HepG2 (cell line): ENCODE results near the gene CIAPIN1. TPM values are rescaled to one million over a fixed set of nuclear protein-coding genes. Genes with fewer than 3 reads are reported as not detected.

ENCODE experiments used
- HMG20A ChIP-seq: IDR thresholded peaks from 2 replicates; pipeline ENCODE4 v1.6.1; 2016; ENCODE audit warnings: borderline replicate concordance
- HOXA3 ChIP-seq: sonication (generic); formaldehyde crosslinking; IDR thresholded peaks from 2 replicates; pipeline ENCODE4 v1.5.0; 2020; ENCODE audit warnings: missing genetic modification reagents
- KDM5A ChIP-seq: fragments of 200-600 bp; sonication (generic); IDR thresholded peaks from 2 replicates; pipeline ENCODE4 v1.7.0; 2018; ENCODE audit warnings: antibody characterized with exemption, mild to moderate bottlenecking, low read length, borderline replicate concordance
- KDM5B ChIP-seq: sonication (generic); formaldehyde crosslinking; IDR thresholded peaks from 2 replicates; pipeline ENCODE4 v1.4.0; 2020; ENCODE audit warnings: missing genetic modification reagents, mild to moderate bottlenecking, borderline replicate concordance
- MED13 ChIP-seq: sonication (generic); formaldehyde crosslinking; IDR thresholded peaks from 2 replicates; pipeline ENCODE4 v1.5.0; 2020; ENCODE audit warnings: missing genetic modification reagents
- MXI1 ChIP-seq: IDR thresholded peaks from 3 replicates; pipeline ENCODE4 v1.6.1; 2012; ENCODE audit warnings: low read depth, low read length, inconsistent platforms, borderline replicate concordance
- SATB2 ChIP-seq: sonication (generic); formaldehyde crosslinking; IDR thresholded peaks from 2 replicates; pipeline ENCODE4 v1.5.0; 2020; ENCODE audit warnings: missing genetic modification reagents
- ZNF563 ChIP-seq: sonication (generic); formaldehyde crosslinking; IDR thresholded peaks from 2 replicates; pipeline ENCODE4 v1.8.0; 2022; ENCODE audit warnings: mild to moderate bottlenecking, moderate library complexity, missing genetic modification reagents
- polyA plus RNA-seq, 8 experiments: library from polyadenylated mRNA; depleted of rRNA in 3 of 8; stranded (reverse) in 7 of 8; unstranded in 1 of 8; fragments of >200 nt; fragmentation: Illumina TruSeq in 4 of 8; extraction: Trizol in 4 of 8; gene quantifications; 2 replicates each; pipeline versions ENCODE4 v1.2.1 to v1.2.3, GENCODE V29; 2011 to 2016; ENCODE audit warnings: low read depth in 4 of 8, missing spikeins in 1 of 8, mixed read lengths in 1 of 8; ENCODE audit not compliant: insufficient read depth in 1 of 8
- total RNA-seq, 5 experiments: library from RNA; depleted of rRNA; stranded (reverse); fragments of >200 nt; fragmentation: Illumina TruSeq; extraction: Trizol; gene quantifications; 2 replicates each; pipeline ENCODE4 v1.2.3, GENCODE V29; 2016; ENCODE audit warnings: low read depth in 1 of 5
- TF ChIP-seq, protein P1 (sequence below): sonication (generic); formaldehyde crosslinking; IDR thresholded peaks from 2 replicates; pipeline ENCODE4 v1.8.1; 2022; ENCODE audit warnings: mild to moderate bottlenecking, missing genetic modification reagents
- TF ChIP-seq, protein P2 (sequence below), 2 experiments: fragments of 450-650 bp in 1 of 2; sonication (generic) in 1 of 2; formaldehyde crosslinking in 1 of 2; IDR thresholded peaks; 2 replicates each; pipeline versions ENCODE4 v1.6.1 to v1.8.0; 2016 to 2022; ENCODE audit warnings: antibody characterized with exemption in 1 of 2, mild to moderate bottlenecking in 1 of 2, missing genetic modification reagents in 1 of 2
- TF ChIP-seq, protein P3 (sequence below): sonication (generic); formaldehyde crosslinking; IDR thresholded peaks from 2 replicates; pipeline ENCODE4 v1.8.0; 2022; ENCODE audit warnings: missing genetic modification reagents, mild to moderate bottlenecking, moderate library complexity, borderline replicate concordance
- TF ChIP-seq, protein P4 (sequence below): sonication (generic); formaldehyde crosslinking; IDR thresholded peaks from 2 replicates; pipeline ENCODE4 v1.4.0; 2020; ENCODE audit warnings: missing genetic modification reagents

CIAPIN1 gene
- total and polyA plus RNA-seq, 2 of the 13 experiments (the other 11 are each of a cell fraction or from before 2014, with no cell fraction given): 69.3 to 89.7 TPM

DNA sequence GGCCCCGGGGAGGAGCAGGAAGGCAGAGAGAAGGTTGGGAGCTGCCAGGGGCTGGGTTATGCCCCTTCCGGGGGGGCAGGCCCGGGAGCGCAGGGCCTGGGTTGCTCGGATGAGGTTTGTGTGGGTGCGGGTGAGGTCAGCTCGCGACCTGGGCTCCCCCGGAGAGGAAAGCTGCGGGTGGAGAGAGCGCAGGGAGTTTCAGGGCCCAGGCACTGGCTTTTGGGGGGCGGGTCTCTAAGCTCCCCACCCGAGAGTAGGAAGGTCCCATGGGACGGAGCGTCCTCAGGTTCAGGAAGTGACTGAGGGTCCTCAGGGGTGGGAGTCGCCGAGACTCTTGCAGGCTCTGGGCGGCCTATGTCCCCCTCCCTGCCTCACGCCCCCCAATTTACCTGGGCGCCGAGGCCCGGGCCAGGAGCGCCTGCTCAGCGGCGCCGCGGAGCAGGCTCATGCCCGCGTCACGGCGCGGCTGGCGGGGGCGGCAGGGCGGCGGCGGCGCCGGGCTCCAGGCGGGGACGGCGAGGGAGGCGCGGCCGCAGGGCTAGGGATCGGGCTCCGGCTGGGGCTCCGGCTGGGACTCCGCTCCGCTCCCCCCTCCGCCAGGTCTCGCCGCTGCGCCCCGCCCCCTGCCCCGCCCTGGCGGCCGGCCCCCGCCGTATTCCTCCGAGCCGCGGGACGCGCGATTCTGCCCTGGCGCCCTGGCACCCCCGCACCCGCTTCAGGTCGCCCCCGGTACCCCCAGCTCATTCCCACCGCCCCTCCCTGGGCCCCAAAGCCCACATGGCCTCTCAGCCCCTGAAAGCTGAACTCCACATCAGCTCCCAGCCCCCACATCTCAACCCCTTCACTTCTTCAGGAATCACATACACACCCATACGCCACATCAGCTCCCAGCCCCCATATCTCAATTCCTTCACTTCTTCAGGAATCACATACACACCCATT lies 39.0 kb upstream of the CIAPIN1 start, which contains the start of gene DOK4 (continued):
- TF ChIP-seq, protein P1, sequence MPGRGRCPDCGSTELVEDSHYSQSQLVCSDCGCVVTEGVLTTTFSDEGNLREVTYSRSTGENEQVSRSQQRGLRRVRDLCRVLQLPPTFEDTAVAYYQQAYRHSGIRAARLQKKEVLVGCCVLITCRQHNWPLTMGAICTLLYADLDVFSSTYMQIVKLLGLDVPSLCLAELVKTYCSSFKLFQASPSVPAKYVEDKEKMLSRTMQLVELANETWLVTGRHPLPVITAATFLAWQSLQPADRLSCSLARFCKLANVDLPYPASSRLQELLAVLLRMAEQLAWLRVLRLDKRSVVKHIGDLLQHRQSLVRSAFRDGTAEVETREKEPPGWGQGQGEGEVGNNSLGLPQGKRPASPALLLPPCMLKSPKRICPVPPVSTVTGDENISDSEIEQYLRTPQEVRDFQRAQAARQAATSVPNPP (CRISPR knock-in tag): no peak
- TF ChIP-seq KDM5B (peak; percentile 57), KDM5A (no peak), SATB2 (CRISPR knock-in tag) (no peak), MED13 (no peak), ZNF563 (peak; percentile 50; the same call in 1 of the 2 replicates), HMG20A (CRISPR knock-in tag) (no peak), MXI1 (peak; percentile 59; the same call in 1 of the 3 replicates), HOXA3 (CRISPR knock-in tag) (peak; percentile 33)
- TF ChIP-seq, protein P2, sequence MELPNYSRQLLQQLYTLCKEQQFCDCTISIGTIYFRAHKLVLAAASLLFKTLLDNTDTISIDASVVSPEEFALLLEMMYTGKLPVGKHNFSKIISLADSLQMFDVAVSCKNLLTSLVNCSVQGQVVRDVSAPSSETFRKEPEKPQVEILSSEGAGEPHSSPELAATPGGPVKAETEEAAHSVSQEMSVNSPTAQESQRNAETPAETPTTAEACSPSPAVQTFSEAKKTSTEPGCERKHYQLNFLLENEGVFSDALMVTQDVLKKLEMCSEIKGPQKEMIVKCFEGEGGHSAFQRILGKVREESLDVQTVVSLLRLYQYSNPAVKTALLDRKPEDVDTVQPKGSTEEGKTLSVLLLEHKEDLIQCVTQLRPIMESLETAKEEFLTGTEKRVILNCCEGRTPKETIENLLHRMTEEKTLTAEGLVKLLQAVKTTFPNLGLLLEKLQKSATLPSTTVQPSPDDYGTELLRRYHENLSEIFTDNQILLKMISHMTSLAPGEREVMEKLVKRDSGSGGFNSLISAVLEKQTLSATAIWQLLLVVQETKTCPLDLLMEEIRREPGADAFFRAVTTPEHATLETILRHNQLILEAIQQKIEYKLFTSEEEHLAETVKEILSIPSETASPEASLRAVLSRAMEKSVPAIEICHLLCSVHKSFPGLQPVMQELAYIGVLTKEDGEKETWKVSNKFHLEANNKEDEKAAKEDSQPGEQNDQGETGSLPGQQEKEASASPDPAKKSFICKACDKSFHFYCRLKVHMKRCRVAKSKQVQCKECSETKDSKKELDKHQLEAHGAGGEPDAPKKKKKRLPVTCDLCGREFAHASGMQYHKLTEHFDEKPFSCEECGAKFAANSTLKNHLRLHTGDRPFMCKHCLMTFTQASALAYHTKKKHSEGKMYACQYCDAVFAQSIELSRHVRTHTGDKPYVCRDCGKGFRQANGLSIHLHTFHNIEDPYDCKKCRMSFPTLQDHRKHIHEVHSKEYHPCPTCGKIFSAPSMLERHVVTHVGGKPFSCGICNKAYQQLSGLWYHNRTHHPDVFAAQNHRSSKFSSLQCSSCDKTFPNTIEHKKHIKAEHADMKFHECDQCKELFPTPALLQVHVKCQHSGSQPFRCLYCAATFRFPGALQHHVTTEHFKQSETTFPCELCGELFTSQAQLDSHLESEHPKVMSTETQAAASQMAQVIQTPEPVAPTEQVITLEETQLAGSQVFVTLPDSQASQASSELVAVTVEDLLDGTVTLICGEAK (IDR thresholded peaks at IDR 0.05): no peak
- TF ChIP-seq, protein P2 (CRISPR knock-in tag; IDR thresholded peaks at IDR 0.05): no peak
- TF ChIP-seq, protein P3, sequence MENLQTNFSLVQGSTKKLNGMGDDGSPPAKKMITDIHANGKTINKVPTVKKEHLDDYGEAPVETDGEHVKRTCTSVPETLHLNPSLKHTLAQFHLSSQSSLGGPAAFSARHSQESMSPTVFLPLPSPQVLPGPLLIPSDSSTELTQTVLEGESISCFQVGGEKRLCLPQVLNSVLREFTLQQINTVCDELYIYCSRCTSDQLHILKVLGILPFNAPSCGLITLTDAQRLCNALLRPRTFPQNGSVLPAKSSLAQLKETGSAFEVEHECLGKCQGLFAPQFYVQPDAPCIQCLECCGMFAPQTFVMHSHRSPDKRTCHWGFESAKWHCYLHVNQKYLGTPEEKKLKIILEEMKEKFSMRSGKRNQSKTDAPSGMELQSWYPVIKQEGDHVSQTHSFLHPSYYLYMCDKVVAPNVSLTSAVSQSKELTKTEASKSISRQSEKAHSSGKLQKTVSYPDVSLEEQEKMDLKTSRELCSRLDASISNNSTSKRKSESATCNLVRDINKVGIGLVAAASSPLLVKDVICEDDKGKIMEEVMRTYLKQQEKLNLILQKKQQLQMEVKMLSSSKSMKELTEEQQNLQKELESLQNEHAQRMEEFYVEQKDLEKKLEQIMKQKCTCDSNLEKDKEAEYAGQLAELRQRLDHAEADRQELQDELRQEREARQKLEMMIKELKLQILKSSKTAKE (CRISPR knock-in tag): no peak
- TF ChIP-seq, protein P4, sequence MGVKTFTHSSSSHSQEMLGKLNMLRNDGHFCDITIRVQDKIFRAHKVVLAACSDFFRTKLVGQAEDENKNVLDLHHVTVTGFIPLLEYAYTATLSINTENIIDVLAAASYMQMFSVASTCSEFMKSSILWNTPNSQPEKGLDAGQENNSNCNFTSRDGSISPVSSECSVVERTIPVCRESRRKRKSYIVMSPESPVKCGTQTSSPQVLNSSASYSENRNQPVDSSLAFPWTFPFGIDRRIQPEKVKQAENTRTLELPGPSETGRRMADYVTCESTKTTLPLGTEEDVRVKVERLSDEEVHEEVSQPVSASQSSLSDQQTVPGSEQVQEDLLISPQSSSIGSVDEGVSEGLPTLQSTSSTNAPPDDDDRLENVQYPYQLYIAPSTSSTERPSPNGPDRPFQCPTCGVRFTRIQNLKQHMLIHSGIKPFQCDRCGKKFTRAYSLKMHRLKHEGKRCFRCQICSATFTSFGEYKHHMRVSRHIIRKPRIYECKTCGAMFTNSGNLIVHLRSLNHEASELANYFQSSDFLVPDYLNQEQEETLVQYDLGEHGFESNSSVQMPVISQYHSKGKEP: no peak
